H7 (cell line): Measurements from ENCODE around the gene ADCY9. TPM values are rescaled to one million over a fixed set of nuclear protein-coding genes. Genes with fewer than 3 reads are reported as not detected.
A peak's percentile ranks its signal among the peaks of the same experiment; 100 is the strongest.

Experiments used
- DNase-seq: peaks from one replicate; pipeline ENCODE4 v3.0.0; 2012
- H3K27me3 ChIP-seq: 2 replicates; pipeline ENCODE4 v1.6.0; 2011; ENCODE audit warnings: mild to moderate bottlenecking, low read length; ENCODE audit not compliant: control insufficient read depth, insufficient read depth
- H3K36me3 ChIP-seq: replicated peaks from 2 replicates; pipeline ENCODE4 v1.5.1; 2011; ENCODE audit warnings: low read length; ENCODE audit not compliant: control insufficient read depth, insufficient read depth
- H3K4me3 ChIP-seq: 2 replicates; pipeline ENCODE4 v1.5.1; 2011; ENCODE audit warnings: low read depth, mild to moderate bottlenecking, control low read depth, low read length, moderate library complexity; ENCODE audit not compliant: insufficient read depth
- total RNA-seq: library from RNA; depleted of rRNA; stranded (reverse); fragments of >200 nt; shearing (Covaris generic); gene quantifications from 2 replicates; pipeline ENCODE4 v1.2.3, GENCODE V29; 2014

The ADCY9 gene
- total RNA-seq, 1 experiment from 2014 or later: 6.0 TPM

- no peaks in the 10 kb centered on the region for H3K27me3 ChIP-seq
- H3K36me3 ChIP-seq: no peaks in the 10 kb centered on the region
- no peak for DNase-seq
- no peak overlapping the region for H3K4me3 ChIP-seq
Measured at GRCh38 chr16:3988824-3989223, 127.4 kb downstream of the ADCY9 start.

DNA sequence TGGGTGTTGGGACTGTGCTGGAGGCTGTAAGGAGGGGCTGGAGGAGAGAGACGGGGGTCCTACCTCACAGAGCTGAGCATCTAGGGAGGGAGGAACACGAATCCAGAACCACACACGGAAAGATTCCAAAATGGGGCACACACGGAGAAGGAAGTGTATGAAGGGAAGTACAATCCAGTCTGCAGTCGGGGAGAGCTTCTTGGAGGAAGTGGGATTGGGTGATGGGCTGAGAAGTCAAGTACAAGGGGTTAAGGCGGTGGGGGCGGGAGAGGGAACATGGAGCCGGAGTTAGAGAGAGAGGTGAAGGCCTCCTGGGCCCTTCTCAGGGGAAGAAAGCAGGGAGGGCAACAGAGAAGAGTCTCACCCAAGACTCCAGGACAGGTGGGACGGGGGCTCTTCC lies 128.2 kb downstream of the ADCY9 start:
- Histone ChIP-seq H3K4me3 (no peak overlapping the region), H3K27me3 (no peaks in the 10 kb centered on the region), H3K36me3 (no peaks in the 10 kb centered on the region)
- DNase-seq: no peak

DNA sequence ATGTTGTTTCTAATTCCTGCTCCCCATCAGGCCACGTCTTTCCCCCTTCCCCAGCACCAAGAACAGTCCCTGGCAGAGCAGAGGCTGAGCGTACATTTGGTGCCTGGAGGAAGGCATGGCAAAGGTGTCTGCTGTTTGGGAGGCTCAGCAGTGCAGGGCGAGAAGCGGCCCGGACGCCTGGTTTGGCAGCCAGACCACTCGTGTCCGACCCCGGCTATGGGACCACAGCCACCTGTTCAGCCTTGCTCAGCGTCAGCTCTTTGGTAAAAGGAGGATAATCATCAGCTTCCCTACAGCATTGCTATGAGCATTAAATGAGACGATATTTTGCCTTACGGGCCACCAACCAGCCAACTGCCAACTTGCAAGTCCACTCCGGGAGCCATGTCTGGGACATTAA lies 129.0 kb downstream of the ADCY9 start:
- Histone ChIP-seq H3K4me3 (no peak overlapping the region), H3K36me3 (no peaks in the 10 kb centered on the region; the same call in 1 of the 2 replicates), H3K27me3 (no peaks in the 10 kb centered on the region)
- DNase-seq: no peak

- Histone ChIP-seq H3K36me3 (no peaks in the 10 kb centered on the region; the same call in 1 of the 2 replicates), H3K27me3 (no peaks in the 10 kb centered on the region), H3K4me3 (no peak overlapping the region)
- DNase-seq: no peak
Measured at GRCh38 chr16:3986235-3986544, 130.1 kb downstream of the ADCY9 start.

- H3K4me3 ChIP-seq: no peak overlapping the region
- H3K36me3 ChIP-seq: no peaks in the 10 kb centered on the region; the same call in 1 of the 2 replicates
- no peaks in the 10 kb centered on the region for H3K27me3 ChIP-seq
- no peak for DNase-seq
Measured at GRCh38 chr16:3984111-3985060, 131.9 kb downstream of the ADCY9 start.

DNA sequence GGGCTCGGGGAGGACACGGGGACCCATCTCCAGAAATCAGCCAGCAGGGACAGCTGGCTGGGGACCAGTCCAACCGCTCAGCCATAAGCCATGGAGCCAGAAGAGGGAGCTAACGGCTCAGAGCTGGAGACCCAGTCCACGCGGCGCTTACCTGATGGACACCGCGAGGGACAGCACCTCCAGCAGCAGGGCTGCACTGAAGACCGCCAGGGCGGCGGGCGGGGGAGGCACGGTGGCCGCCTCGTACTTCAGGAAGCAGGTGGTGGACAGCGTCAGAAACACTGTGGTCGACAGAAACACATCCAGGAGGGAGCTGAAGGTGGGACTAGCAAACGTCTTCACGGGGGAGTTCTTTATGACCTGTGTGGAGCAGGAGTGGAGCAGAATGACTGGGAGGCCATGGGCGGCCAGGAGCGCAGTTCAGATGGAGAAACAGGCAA lies 133.1 kb downstream of the ADCY9 start:
- peak; percentile 96 for DNase-seq
- no peak overlapping the region for H3K4me3 ChIP-seq
- no peaks in the 10 kb centered on the region for H3K27me3 ChIP-seq
- no peaks in the 10 kb centered on the region; the same call in 1 of the 2 replicates for H3K36me3 ChIP-seq

DNA sequence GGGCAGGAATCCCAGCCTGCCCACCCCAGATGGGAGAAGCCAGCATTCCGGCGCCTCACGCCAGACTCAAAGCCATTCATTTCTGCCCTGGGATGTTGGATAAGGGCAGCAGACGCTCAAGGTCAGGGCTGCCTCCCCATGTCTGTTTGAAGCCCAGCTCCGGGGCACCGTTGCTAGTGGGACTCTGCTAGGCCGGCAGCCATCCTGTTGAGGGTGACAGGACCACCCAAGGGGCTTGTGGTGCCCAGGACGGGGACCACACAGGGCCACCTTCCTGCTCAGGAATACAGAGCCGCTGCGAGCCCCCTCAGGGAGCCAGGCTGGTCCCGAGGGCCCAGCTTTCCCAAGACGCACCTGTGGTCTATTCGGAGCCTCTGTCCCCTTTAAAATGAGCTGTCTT lies 134.0 kb downstream of the ADCY9 start:
- no peak for DNase-seq
- no peaks in the 10 kb centered on the region; the same call in 1 of the 2 replicates for H3K36me3 ChIP-seq
- H3K4me3 ChIP-seq: no peak overlapping the region
- no peaks in the 10 kb centered on the region for H3K27me3 ChIP-seq

DNA sequence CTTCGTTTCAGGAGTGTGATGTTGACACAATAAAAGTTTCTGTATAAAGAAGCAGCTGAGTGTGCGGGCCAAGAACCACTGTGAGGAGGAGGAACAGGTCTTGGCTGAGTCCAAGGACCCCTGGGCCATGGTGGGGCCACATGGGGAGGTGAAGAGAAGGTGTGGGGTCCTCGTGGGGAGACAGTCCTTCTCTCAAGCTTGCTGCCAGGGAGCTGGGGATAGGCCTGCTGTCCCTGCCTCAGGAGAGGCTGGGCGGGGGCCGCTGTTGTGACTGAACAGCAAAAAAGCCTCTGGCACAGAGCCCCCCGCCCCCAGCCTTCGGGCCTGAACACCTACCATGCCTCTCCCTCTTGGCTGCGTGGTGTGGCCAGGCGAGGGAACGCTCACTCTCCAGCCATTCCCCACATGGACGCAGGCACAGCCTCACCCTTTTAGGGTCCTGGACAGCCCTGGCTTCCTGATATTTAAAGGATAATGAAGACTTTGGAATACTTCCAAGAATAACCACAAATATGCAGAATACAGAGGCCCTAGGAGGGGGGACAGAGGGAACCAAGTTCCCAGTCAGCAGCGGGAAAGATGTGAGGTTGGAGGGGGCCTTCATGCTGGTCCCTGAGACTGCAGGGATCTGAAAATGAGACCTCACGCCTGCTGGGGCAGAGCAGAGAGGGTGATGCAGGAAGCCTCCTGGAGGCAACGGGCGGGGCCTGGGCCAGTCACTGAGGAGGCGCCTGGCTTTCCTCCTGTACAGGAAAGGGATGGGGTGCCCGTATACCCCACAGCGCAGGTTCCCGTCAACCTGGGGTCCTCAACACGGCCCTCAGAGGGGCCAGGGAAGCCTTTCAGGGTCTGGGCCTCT lies 135.8 kb downstream of the ADCY9 start:
- no peak overlapping the region for H3K4me3 ChIP-seq
- no peaks in the 10 kb centered on the region for H3K27me3 ChIP-seq
- H3K36me3 ChIP-seq: no peaks in the 10 kb centered on the region; the same call in 1 of the 2 replicates
- DNase-seq: peak; percentile 32

DNA sequence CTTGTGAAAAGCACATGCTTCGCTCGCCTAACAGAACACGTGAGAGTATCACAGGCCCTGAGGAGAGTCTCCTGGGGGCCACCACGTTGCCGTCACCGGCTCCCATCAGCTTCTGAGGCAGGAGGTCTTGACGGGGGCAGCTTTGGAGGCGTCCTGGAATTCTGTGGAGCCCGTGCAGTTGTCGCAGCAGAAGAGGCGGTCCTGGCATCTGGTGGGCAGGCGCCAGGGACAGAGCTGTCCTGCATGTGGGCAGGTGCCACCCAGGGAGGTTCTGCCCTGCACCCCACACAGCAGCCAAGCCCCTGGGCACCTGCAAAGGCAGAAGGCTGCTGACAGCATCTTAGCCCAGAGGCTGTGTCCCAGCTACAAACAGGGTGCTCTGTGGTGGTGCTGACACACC lies 136.7 kb downstream of the ADCY9 start:
- peak; percentile 31 for DNase-seq
- H3K36me3 ChIP-seq: no peaks in the 10 kb centered on the region; the same call in 1 of the 2 replicates
- no peaks in the 10 kb centered on the region for H3K27me3 ChIP-seq
- no peak overlapping the region for H3K4me3 ChIP-seq

DNA sequence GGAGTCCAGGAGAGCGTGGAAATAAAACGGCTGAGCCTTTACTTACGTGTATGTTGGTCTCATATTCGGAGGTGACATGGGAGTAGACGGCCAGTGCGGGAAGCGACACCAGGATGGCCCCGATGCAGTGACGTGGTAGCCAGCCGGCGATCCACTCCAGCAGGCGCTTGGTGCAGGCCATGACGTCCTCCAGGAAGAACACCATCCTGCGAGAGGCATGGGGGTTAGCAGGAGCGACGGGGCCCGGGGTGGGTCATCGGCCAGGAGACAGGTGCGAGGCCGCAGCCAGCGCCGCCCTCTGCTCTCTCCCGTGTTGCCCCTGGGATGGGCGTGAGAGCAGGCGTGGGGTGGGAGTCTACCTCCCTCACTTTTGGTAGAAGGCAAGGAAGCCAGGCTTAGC lies 137.2 kb downstream of the ADCY9 start:
- Histone ChIP-seq H3K4me3 (no peak overlapping the region), H3K36me3 (no peaks in the 10 kb centered on the region; the same call in 1 of the 2 replicates), H3K27me3 (no peaks in the 10 kb centered on the region)
- peak; percentile 48 for DNase-seq

- Histone ChIP-seq H3K4me3 (no peak overlapping the region), H3K36me3 (no peaks in the 10 kb centered on the region), H3K27me3 (no peaks in the 10 kb centered on the region)
- peak; percentile 32 for DNase-seq
Measured at GRCh38 chr16:3977376-3977775, 138.9 kb downstream of the ADCY9 start.

DNA sequence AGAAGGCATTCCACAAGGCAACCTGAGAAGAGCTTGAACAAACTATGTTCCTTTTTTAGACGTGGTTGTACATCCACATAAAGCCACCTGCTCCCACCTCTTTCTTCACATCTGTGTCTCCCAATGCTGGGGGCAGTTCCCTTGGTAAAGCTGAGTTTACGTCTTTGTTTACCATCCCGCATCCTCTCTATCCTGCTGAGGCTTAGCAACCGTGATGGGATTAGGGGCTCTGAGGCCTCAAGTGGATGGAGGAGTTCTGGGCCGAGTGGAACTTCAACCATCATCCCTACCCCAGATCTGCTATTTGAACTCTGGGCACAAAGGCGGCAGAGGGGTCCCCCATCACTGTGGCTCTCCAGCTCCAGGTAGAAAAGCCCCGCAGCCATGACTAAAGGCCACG lies 141.5 kb downstream of the ADCY9 start:
- no peak overlapping the region for H3K4me3 ChIP-seq
- no peaks in the 10 kb centered on the region for H3K36me3 ChIP-seq
- peak; percentile 55 for DNase-seq

GRCh38 chr16:3971706-3972105 lies 144.5 kb downstream of the ADCY9 start:
- H3K4me3 ChIP-seq: no peak overlapping the region
- no peaks in the 10 kb centered on the region for H3K27me3 ChIP-seq
- H3K36me3 ChIP-seq: no peaks in the 10 kb centered on the region
- DNase-seq: peak; percentile 26

More for the DNA sequence above, 141.5 kb downstream of the ADCY9 start:
- H3K27me3 ChIP-seq: no peaks in the 10 kb centered on the region

DNA sequence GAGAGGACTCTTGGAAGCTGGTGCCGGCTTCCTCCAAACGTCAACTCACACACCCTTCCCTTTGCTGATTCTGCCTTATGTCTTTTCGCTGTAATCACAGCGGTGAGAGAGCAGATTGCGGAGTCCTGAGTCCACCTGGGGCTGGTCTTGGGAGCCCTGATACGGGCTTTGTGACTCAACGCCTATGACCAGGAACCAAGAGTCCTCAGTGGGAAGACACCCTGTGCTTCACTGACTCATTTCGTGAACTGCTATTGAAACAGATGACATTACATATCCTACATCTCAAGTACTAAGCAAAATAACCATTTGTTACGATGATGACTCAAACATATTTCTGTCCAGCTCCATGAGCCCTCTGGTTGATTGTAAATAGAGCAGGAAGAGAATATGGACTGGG lies 145.0 kb downstream of the ADCY9 start:
- no peak overlapping the region for H3K4me3 ChIP-seq
- no peaks in the 10 kb centered on the region for H3K36me3 ChIP-seq
- no peaks in the 10 kb centered on the region for H3K27me3 ChIP-seq
- DNase-seq: no peak

DNA sequence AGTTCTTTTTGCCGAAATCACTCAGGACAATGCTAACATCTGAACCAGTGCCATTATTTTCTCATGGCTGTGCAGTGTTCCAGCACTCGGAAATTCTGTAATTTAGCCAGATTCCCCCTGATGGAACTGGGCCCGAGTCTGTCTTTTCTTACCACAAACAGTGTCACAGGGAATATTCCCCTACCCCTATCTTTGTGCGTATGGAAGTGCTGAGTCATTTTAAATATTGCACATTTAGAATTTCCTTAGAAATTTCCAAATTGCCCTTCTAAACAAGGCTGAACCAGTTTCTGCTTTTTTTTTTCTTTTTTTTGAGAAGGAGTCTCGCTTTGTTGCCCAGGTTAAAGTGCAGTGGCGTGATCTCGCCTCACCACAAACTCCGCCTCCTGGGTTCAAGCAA lies 147.7 kb downstream of the ADCY9 start:
- H3K4me3 ChIP-seq: no peak overlapping the region
- H3K36me3 ChIP-seq: no peaks in the 10 kb centered on the region
- no peak for DNase-seq
- H3K27me3 ChIP-seq: no peaks in the 10 kb centered on the region
